Stimulated activated CD4-positive, alpha-beta T cell treated with anti-CD3 and anti-CD28 coated beads, Interleukin-4, amount 100 ng/mL, for 1 hour (primary cell): ENCODE results near the gene SIRPD.
"Not testable (repeated sequence)": the region's sequence is repeated elsewhere in the genome, so short reads cannot be mapped to it uniquely, and the experiment has no call there.

Source experiments
- DNase-seq: peaks from one replicate; pipeline ENCODE4 v3.0.0-alpha.2; 2020

Gene SIRPD

DNA sequence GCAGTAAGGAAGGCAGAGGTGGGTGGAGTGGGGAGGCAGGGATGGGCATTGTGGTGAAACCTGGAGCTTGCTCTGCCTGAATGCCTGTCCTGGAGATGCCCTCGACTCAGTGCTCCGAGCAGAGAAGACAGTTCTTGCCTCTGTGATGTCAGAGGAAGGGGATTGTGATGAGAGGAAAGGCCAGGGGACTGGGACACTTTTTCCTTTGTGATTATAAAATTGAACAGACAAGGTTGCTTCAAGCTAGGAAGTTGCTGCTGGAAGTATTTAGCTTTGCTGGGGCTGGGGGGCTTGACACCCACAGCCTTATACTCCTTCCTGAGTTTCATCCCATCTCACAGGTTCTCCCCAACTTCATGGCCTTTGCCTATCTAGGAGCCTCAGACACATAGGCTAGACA, at the start of gene SIRPD:
TSS of gene SIRPD (minus strand) at position 101 of the 400 bp plus-strand sequence. CDS start at position 49, 52 bp downstream.
- no peak for DNase-seq

DNA sequence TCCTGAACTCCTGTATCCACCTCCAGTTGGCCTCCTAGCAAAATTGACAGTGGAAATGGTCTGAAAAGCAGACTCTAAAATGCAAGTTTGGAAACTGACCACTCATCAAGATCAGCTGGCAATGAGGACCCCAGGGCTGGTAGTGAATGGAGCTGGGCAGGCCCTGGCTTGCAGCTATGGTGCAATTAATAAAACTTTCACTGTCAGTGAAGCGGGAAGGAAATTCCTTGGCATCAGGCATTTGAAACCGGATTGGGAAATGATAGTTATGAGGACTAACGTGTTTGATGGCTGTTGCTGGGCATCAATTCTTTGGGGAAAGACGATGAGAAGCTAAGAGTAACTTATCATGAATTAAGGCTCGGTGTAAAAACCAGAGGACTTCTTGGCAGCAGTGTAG, 43.2 kb upstream of the SIRPD start:
- DNase-seq = no peak

DNA sequence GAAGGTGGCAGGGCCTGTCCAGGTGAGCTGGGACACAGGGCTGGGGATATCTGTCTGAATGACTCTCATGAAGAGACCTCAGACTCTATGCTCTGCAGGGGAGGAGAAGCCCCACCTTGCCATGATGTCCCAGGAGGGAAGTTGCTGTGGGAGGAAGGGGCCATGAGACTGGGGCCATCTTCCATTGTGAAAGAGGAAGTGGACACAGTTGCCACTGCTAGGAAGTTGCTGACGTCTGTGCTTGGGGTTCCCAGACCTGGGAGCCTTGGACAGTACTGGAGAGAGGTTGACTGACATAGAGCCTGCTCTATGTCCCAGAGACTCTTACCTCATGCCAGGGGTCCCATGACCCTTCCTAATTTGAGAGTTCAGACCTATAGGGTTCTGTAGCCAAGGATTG, 37.8 kb upstream of the SIRPD start:
- no peak for DNase-seq

DNA sequence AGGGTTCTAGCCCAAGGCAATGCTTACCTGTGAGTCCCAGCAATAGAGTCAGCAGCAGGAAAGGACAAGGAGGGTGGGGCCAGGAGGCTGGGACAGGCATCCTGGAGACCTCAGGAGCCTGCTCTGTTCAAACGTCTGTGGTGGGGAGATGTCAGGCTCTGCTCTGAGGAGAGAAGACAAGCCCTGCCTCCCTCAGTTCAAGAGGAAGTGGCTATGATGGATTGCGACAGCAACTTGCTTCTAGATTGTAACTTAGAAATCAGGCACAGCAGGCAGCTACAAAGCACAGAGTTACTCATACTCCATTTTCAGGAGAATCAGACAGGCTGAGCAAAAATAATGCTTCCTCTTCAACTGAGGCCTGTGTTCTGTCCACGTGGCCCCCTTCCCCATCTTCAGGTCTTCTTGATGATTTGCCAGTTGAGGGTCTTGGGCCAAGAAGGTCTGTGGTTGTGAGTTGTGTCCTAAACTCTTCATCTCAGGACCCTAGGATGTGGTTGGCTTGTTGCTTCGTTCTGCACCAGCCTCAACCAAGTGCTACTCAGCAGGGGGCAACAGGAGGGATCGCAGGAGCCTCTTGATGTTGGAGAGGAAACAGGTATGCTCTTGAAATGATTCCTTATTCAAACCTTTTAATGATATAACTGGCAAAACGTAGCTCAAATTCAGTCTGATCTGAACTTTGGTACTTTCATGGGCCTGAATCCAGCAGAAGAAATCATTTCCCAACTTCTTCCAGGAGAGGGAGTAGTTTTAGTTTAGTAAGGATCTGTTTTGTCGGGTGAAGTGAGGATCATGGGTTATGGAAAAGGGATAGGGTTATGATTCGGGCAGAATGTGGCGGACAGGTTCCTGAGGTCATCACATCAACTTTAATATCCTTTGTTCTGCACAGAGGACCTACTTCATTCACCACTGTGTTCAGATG, 31.3 kb upstream of the SIRPD start:
- DNase-seq = no peak

DNA sequence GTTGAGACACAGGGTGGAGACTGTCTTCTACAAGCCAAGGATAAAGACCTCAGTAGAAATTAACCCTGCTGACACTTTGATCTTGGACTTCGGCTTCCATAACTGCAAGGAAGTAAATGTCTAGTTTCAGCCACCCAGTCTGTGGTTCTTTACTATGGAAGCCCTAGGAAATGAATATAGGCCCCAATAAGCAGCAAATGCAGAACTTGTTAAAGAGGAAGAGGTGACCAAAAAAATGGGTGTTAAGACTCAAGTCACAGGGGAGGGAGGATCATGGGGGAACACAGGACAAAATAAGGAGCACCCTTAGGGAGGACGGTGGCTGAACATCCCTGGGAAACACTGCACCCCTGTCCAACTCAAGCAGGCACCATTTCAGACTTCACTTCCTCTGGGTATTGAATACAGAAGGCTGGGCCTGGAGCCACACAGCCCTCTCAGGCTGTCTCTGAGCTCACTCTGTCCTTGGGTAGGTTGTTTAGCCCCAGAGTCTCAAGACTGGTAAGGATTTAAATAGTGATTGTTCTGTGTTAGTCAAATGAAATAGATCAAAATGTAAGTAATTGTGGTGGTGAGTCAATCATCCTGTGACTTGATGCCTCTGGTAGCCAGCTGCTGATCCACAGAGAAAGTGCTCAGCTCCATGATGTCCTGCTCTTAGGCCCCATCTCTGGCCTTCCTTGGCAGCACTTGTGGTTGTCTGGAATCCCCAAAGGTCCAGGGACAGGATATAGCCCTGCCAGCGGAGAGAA, 30.5 kb upstream of the SIRPD start:
- no peak for DNase-seq

DNA sequence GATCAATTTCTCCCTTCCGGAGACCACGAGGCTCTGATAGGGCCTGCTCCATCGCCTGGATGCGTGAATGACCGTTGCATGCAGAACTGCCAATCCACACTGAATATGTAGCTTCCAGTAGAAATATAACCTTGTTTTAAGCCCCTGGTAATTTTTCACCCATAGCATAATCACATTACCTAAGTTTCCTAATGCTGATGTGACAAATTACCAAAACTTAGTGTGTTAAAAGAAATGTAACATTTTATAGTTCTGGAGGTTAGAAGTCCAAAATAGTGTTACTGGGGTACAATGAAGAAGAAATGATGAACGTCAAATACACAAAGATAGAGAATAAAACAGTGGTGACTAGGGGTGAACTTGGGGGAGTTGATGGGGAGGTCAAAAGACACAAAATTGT, 22.0 kb upstream of the SIRPD start:
- no peak for DNase-seq

DNA sequence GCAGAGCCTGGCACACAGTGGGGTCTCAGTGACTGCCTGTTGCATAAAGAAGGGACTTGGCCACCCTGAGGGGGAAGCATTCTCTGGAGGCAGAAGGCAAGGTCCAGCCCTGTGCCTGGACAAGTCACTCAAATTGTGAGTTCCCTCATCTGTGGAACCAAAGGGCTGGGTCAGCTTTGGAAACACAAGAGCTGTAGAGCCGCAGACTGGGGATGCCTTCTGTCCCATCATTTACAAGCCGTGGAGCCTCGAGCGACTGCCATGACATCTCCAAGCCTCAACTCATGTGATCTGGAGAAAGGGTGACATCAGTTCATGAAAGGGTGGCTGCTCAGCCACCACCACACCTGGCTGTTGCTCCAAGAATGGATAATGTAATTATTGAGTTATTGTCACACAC, 20.4 kb upstream of the SIRPD start:
- DNase-seq = no peak

DNA sequence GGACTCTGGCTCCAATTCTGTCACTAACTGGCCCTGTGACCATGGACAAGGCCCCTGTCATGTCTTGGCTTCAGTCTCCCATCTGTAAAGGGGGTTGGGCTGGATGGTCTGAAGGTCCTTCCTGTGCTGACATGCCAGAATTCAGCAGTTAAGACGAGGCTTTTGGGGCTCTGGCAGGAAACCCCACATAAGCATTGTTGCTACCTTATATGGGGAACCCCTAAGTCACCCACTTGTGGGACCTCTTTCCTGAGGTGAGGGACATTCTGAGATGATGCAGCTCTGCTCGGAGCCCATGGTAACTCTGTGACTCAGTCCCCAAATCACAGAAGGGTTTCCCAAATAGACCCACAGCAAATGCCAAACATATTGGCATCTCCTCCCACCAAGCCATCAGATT, 19.8 kb upstream of the SIRPD start:
- DNase-seq = not testable (repeated sequence)

DNA sequence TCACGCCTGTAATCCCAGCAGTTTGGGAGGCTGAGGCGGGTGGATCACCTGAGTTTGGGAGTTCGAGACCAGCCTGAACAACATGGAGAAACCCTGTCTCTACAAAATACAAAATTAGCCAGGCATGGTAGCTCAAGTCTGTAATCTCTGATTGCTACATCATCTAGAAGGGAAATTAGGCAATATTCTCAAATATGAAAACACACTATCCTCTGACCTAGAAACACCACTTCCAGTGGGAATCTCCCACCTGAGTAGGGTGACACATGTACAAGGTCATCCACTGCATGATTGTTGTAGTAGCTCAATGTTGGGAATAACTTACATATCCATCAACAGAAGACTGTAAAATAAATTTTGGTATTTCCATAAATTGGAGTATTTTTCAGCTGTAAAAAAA, 19.1 kb upstream of the SIRPD start:
- no peak for DNase-seq

DNA sequence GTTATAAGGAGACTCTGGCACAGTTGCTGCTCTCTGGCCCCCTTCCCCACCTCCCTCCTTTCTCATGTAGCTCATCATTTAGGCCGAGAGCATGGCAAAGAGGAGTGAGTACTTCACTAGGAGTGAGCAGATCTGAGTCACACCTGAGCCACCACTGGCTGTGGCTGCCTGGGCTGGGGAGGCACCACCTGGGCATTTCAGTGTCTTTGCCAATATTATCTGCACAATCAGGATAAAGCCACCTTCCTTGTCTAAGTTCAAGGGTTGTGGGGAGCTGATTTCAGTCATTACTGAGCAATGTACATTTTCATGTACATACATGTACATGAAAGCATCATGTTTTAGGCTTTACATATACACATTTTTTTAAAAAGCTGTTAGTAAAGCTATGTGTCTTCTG, 18.5 kb upstream of the SIRPD start:
- DNase-seq = not testable (repeated sequence)

DNA sequence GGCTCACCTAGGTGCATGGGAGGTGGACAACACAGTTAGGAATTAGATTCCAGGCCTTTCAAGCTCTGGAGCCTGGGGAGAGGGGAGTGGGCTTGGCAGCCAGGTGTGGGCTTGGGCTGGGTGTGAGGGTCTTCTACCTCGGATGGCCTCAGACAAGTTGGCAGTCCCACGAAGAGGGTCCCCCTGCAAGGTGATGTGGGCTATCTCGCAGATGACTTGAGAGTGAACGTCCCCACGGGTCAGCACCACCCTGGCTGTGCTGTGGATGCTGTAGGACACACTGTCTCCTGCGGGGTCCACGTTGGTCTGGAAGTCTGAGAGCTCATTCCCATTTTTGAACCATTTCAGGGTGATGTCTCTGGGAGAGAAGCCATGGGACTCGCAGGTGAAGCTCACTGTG, 14.1 kb upstream of the SIRPD start:
- not testable (repeated sequence) for DNase-seq

DNA sequence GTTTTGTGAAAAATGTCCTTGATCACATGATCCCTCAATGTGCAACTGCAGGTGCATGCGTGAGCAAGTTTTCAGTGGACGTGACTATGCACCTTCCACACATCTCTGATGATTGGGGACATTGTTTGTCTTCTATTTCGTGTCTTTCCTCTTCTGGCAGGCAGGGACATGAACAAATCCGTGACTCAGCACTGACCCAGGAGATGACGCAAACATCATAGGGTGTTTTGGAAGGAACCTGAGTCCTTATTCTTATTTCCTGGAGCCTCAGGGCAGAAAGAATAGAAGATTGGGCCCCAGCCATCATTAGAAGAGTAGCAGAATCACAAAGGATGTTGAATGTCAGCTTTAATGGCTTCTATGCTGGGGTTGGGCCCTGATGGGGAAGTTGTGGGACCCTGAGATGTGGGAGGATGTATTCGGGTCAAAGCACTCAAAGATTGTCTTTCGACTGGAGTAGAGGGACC, 11.9 kb upstream of the SIRPD start:
- DNase-seq = no peak

DNA sequence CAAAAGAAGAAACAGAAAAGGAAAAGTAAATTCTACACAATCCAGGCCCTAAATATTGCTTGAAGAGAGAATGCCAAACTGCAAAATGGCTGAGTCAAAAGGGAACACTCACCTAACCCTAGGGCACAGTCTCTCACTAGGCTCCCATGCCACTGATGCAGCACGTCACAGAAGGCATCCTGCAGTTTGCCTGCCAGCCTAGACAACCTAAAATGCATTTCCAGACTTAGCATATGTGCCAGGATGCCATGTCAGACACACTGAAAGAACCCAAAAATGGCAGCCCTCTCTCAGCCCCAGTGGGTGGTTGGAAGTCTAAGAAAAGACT, 10.6 kb upstream of the SIRPD start:
- no peak for DNase-seq

DNA sequence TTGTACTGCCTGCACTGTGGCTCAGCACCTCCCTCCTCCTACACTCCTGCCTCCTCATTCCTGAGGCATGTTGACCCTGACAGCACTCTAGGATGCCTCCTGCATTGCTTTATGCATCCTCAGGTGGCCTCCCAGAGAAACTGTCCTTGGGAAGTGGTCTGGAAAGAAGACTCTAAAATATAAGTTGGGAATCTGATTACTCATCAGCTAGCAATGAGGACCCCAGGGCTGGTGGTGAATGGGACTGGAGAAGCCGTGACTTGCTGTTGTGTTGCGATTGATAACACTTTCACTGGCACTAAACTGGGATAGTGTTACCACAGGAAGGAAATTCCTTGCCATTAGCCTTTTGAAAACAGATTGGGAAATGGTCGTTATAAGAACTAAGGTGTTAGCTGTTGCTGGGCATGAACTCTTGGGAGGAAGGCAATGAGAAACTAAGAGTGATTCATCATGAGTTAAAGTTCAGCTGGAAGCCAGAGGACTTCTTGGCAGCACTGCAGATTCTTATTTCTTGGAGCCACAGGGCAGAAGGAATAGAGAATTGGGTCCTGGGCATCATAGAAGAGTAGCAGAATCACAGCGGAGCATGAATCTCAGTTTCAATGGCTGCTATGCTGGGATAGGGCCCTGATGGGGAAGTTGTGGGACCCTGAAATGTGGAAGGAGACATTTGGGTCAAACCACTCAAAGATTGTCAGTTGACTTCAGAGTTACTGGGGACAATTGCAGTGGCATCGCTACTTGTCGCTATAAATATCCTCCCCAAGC, 10.1 kb upstream of the SIRPD start:
- no peak for DNase-seq

DNA sequence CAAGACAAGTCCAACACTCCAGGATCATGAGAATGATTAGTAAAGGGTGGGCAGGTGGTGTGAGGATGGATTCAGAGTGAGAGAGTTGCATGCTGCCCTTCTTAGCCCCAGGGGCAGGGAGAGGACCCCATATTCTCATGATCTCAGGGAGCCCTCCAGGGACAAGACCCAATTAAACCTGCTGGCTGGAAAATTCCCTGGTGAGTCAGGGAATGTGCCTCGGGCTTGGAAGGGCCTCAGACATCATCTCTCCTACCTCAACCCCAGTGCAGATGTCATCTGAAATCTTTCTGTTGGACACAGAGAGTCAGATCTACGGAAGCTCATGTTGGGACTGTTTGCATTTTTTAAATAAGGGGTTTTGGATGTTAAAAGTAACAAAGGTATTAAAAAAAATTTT, 9.2 kb upstream of the SIRPD start:
- DNase-seq = no peak

DNA sequence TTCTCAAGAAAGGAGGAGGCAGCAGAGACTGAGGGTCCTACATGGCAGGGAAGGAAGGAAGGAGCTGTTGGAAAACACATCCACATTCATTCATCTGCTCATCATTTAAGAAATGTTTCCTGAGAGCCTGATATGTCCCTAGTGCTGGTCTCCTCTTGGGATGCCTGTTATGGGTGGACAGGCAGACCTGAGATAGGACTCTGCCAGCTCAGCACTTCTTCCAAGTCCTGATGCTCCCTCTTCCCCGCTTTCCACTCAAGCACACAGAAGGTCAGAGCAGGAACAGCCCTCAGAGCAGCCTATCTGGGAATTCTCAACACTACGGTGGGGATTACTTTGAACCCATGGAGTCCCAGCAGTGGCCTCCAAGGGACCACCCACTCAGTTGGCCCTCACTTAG, 8.0 kb upstream of the SIRPD start:
- no peak for DNase-seq

DNA sequence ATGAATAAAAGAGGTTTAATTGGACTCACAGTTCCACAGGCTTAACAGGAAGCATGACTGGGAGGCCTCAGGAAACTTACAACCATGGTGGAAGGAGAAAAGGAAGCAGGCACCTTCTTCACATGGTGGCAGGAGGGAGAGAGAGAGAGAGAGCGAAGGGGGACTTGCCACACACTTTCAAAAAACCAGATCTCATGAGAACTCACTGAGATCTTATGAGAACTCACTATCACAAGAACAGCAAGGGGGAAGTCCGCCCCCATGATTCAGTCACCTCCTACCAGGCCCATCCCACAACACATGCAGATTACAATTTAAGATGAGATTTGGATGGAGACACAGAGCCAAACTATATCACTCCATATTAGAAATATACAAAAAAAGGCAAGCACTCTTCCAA, 6.1 kb upstream of the SIRPD start:
- no peak for DNase-seq

DNA sequence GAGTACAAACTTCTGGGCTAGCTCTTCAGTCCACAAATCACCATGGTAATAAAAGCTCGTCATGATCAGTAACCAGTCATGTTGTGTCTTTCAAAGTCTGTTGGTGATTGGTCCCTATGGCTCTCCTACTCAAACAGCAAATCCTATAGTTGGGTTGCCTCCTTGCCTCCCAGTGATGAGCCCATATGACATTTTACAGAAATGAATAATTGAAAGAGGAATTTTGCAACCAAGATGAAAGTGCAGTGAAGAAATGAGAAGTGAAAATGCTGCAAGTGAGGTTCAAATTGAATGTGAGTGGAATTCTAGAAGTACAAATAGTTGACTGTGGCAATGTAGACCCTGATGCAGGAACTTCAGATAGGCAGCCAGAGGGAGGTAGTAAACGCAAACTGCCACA, 5.1 kb upstream of the SIRPD start:
- DNase-seq = no peak

DNA sequence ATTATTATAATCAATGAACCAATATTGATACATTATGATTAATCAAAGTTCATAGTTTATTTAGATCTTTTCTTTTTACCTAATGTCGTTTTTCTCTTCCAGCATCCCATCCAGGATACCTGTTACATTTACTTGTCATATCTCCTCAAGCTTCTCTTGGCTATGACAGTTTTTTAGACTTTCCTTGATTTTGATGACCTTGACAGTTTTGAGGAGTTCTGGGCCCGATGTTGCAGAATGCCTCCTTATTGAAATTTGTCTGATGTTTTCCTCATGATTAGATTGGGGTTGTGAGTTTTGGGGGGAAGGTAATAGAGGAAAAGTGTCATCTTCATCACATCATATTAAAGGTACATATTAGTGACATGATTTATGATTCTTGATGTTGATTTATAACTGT, 3.8 kb upstream of the SIRPD start:
- DNase-seq = no peak

DNA sequence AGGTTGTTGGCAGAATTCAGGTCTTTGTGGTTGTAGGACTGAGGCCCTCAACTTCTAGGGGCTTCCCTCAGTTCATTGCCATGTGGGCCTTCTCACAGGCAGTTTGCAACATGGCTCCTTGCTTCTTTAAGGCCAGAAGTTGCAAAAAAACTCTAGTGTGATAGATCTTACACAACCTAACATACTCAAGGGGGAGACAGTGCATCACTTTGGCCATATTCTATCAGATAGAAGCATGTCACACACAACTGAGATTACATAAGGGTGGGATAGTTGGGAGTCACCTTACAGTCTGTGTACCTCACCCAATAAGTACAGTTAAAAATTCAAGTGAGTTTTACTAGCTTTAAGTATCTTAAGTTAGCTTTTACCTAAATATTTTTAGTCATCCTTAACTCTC, 1.6 kb downstream of the SIRPD start:
- DNase-seq = no peak

DNA sequence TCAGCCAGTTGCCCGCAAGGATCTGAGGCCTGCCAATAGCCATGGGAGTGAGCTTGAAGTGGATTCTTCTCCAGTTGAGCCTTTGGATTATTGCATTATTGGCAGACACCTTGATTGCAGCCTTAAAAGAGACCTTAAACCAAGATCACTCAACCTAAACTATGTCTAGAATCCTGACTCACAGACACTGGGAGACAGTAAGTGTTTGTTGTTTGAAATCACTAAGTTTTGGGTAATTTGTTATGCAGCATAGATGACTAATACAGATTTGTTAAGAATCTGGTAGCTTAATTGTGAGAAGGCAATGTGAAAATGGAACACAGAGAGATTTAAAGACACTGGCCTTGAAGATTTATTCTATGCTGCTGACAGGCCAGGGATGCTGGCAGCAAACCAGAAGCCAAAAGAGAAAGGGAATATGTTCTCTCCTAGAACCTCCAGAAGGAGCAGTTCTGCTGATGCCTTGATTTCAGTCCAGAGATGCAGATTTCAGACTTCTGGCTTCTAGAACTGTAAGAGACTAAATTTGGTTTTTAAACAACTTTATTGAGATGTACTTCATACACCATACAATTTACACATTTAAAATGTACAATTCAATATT, 17.6 kb downstream of the SIRPD start:
- DNase-seq = no peak

DNA sequence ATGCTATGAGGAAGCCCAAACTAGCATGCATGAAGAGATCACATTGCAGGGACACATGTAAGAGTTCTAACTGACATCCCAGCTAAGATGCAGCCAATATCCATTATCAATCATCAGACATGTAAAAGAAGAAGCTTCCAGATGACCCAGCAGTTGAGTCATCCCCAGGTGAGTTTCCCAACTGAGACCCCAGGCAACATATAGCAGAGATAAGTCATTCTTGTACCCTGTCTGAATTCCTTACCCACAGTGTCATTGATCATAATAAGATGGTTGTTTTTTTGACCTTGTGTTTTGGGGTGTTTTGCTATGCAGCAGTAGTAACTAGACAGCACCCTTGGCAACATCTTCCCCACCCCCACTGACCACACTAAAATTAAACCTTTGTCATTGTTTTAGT, 18.9 kb downstream of the SIRPD start:
- DNase-seq = no peak

DNA sequence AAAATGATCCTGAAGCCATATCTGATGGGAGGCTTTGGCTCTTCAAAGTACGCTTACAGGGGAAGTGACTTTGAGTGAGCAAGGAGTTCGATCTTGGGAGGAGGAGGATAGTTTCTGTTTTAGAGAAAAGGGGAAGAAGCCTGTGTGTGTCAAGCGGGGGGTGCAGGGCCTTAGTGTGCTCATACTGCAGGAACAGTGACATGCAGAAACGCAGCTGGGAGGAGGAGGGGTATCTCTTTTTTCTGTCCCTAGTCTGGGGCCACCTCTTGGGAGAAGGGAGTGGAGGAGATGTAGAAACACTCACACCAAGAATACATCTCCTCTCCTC, 19.8 kb downstream of the SIRPD start:
- DNase-seq = no peak
